HPDE6-E6E7 (cell line): ENCODE measurements around the gene EIF2S2.
"Not testable (repeated sequence)": the region's sequence is repeated elsewhere in the genome, so short reads cannot be mapped to it uniquely, and the experiment has no call there.

ENCODE experiments used
- DNase-seq: peaks from one replicate; pipeline ENCODE4 v3.0.0; 2011; ENCODE audit warnings: missing footprints; ENCODE audit errors: extremely low spot score

The EIF2S2 gene, protein sequence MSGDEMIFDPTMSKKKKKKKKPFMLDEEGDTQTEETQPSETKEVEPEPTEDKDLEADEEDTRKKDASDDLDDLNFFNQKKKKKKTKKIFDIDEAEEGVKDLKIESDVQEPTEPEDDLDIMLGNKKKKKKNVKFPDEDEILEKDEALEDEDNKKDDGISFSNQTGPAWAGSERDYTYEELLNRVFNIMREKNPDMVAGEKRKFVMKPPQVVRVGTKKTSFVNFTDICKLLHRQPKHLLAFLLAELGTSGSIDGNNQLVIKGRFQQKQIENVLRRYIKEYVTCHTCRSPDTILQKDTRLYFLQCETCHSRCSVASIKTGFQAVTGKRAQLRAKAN

GRCh38 chr20:34111702-34112599 is at the start of gene EIF2S2:
Gene EIF2S2 (minus strand): TSS chr20:34112243. CDS start chr20:34112110, 133 bp downstream.
- peak; percentile 99 for DNase-seq

DNA sequence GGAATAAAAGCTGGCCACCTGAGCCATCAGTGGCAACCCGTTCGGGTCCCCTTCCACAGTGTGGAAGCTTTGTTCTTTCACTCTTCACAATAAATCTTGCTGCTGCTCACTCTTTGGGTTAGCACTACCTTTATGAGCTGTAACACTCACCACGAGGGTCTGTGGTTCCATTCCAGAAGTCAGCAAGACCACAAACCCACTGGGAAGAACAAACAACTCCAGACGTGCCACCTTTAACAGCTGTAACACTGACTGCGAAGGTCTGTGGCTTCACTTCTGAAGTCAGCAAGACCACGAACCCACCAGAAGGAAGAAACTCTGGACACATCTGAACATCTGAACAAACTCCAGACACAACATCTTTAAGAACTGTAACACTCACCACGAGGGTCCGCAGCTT is 45.7 kb upstream of the EIF2S2 start:
- DNase-seq: not testable (repeated sequence)

GRCh38 chr20:34155836-34156235 is 43.8 kb upstream of the EIF2S2 start:
- no peak for DNase-seq

GRCh38 chr20:34153169-34153568 is 41.1 kb upstream of the EIF2S2 start:
- DNase-seq: not testable (repeated sequence)

DNA sequence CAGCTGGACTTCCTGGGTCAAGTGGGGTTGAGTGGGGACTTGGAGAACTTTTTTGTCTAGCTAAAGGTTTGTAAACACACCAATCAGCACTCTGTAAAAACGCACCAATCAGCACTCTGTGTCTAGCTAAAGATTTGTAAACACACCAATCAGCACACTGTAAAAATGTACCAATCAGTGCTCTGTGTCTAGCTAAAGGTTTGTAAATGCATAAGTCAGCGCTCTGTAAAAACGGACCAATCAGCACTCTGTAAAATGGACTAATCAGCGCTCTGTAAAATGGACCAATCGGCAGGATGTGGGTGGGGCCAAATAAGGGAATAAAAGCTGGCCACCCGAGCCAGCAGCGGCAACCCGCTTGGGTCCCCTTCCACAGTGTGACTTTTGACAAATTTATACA is 40.0 kb upstream of the EIF2S2 start:
- DNase-seq: not testable (repeated sequence)

GRCh38 chr20:34150306-34151000 is 38.4 kb upstream of the EIF2S2 start:
- no peak for DNase-seq

DNA sequence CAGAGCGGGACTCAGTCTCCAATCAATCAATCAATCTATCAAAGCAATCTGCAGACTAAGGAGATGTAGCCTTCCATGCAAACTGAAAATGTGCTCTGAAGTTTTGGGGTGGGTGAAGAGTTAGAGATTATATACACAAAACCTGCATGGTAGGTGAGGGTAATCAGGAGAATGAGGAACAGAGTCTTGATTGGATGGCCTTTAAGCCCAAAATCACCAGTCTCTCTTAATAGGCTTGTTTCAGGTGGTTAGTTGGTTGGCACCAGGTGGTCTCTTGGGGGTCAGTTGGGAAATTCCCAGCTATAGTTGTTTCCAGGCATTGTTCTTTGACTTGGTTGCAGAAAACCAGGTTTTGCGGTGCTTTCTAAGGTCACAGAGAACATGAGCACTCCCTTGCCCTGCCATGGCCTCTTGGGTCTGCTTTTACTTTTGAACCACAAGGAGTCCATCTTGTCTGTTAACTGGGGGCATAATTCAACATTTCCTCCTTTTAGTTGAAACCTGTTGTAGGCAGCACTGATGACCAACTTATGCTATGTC is 33.3 kb upstream of the EIF2S2 start:
- no peak for DNase-seq

- DNase-seq: no peak
Measured at GRCh38 chr20:34143951-34144350, 31.9 kb upstream of the EIF2S2 start.

DNA sequence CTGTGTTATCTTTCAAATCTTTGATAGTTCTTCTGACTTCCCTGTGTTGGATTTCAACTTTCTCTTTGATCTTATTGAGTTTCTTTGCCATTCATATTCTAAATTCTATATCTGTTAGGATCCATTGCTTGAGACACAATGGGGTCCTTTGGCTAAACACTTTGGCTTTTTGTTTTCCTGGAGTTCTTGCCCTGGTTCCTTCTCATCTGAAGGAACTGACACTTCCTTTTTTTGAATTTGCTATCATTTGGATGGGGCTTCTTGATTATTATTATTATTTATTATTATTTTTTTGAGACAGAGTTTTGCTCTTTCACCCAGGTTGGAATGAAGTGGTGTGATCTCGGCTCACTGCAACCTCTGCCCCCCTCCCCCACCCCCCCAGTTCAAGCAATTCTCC is 30.1 kb upstream of the EIF2S2 start:
- DNase-seq: no peak

- DNase-seq: no peak
Measured at GRCh38 chr20:34141293-34141692, 29.2 kb upstream of the EIF2S2 start.

- DNase-seq: not testable (repeated sequence)
Measured at GRCh38 chr20:34135525-34136275, 23.7 kb upstream of the EIF2S2 start.

DNA sequence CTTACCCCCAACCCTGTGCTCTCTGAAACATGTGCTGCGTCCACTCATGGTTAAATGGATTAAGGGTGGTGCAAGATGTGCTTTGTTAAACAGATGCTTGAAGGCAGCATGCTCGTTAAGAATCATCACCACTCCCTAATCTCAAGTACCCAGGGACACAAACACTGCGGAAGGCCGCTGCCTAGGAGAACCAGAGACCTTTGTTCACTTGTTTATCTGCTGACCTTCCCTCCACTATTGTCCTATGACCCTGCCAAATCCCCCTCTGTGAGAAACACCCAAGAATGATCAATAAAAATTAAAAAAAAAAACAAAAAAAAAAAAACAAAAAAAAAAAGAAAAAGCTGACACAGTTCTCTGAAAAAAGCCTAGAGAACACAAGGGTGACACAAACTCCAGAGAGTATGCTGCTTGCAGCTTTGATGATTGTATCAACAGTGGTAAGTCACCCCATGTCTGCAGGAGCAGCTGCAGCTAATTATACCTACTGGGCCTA is 21.4 kb upstream of the EIF2S2 start:
- not testable (repeated sequence) for DNase-seq

- not testable (repeated sequence) for DNase-seq
Measured at GRCh38 chr20:34132943-34133342, 20.9 kb upstream of the EIF2S2 start.

DNA sequence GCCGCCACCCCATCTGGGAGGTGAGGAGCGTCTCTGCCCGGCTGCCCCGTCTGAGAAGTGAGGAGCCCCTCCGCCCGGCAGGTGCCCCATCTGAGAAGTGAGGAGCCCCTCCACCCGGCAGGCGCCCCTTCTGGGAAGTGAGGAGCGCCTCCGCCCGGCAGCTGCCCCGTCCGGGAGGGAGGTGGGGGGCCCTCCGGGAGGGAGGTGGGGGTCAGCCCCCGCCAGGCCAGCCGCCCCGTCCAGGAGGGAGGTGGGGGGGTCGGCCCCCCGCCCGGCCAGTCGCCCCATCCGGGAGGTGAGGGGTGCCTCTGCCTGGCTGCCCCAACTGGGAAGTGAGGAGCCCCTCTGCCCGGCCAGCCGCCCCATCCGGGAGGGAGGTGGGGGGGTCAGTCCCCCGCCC is 20.4 kb upstream of the EIF2S2 start:
- DNase-seq: not testable (repeated sequence)

DNA sequence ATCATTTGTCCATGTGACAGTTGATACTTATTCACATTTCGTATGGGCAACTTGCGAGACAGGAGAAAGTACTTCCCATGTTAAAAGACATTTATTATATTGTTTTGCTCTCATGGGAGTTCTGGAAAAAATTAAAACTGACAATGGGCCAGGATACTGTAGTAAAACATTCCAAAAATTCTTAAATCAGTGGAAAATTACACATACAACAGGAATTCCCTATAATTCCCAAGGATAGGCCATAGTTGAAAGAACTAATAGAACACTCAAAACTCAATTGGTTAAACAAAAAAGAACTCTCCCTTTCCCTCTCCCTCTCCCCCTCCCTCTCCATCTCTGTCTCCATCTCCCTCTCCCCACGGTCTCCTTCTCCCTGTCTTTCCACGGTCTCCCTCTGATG is 19.4 kb upstream of the EIF2S2 start:
- DNase-seq: no peak

DNA sequence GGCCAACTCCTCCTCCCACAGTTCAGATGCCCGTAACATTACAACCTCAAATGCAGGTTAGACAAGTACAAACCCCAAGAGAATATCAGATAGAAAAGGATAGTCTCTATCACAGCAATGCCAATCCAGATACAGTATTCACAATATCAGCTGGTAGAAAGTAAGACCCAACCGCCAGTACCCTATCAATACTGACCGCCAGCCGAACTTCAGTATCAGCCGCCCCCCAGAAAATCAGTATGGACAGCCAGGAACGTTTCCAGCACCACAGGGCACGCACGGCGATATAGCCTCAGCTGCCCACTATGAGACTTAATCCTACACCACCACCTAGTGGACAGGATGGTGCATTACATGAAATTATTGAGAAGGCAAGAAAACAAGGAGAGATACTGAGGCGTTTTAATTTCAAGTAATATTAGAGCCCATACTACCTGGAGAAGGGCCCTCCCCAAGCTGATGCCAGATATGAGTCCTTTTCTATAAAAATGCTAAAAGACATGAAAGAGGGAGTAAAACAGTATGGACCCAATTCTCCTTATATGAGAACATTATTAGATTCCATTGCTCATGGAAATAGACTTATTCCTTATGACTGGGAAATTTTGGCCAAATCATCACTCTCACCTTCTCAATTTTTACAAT is 17.6 kb upstream of the EIF2S2 start:
- DNase-seq: peak; percentile 84

DNA sequence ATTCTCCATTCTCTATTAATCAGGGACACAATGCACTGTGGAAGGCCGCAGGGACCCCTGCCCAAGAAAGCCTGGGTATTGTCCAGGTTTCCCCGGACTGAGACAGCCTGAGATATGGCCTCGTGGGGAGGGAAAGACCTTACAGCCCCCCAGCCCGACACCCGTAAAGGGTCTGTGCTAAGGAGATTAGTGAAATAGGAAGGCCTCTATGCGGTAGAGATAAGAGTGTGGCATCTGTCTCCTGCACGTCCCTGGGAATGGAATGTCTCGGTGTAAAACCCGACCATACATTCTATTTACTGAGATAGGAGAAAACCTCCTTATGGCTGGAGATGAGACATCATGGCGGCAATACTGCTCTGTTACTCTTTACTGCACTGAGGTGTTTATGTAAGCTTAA is 15.7 kb upstream of the EIF2S2 start:
- no peak for DNase-seq

- DNase-seq: no peak
Measured at GRCh38 chr20:34124469-34125249, 12.6 kb upstream of the EIF2S2 start.

- DNase-seq: no peak
Measured at GRCh38 chr20:34123309-34123708, 11.3 kb upstream of the EIF2S2 start.
